NCI-H526 treated with DMSO at 0.1 percent for 48 hours (cell line): ENCODE results near the gene SMG6.

ENCODE experiments used
- DNase-seq: peaks from one replicate; lab custom pipeline; 2025; lab: John Stamatoyannopoulos, UW

The SMG6 gene

GRCh38 chr17:2235265-2235664 is 68.3 kb downstream of the SMG6 start:
- DNase-seq: no peak

GRCh38 chr17:2233441-2233947 is 70.1 kb downstream of the SMG6 start:
- no peak for DNase-seq

- no peak for DNase-seq
Measured at GRCh38 chr17:2232244-2232638, 71.3 kb downstream of the SMG6 start.

- no peak for DNase-seq
Measured at GRCh38 chr17:2230877-2231276, 72.7 kb downstream of the SMG6 start.

- no peak for DNase-seq
Measured at GRCh38 chr17:2227025-2227699, 76.4 kb downstream of the SMG6 start.

- no peak for DNase-seq
Measured at GRCh38 chr17:2223617-2223927, 80.0 kb downstream of the SMG6 start.

- DNase-seq: no peak
Measured at GRCh38 chr17:2222901-2223616, 80.5 kb downstream of the SMG6 start.

- DNase-seq: no peak
Measured at GRCh38 chr17:2222301-2222700, 81.3 kb downstream of the SMG6 start.

GRCh38 chr17:2218426-2218825 is 85.2 kb downstream of the SMG6 start:
- no peak for DNase-seq

GRCh38 chr17:2215616-2216364 is 87.8 kb downstream of the SMG6 start:
- DNase-seq: no peak

GRCh38 chr17:2214929-2215615 is 88.5 kb downstream of the SMG6 start:
- DNase-seq: no peak

GRCh38 chr17:2214047-2214928 is 89.3 kb downstream of the SMG6 start:
- DNase-seq: no peak

- DNase-seq: no peak
Measured at GRCh38 chr17:2213291-2213960, 90.2 kb downstream of the SMG6 start.

GRCh38 chr17:2212400-2212981 is 91.1 kb downstream of the SMG6 start:
- DNase-seq: no peak

- no peak for DNase-seq
Measured at GRCh38 chr17:2211661-2212399, 91.8 kb downstream of the SMG6 start.

- DNase-seq: no peak
Measured at GRCh38 chr17:2210726-2211125, 92.9 kb downstream of the SMG6 start.

GRCh38 chr17:2207815-2208515 is 95.6 kb downstream of the SMG6 start:
- DNase-seq: no peak

GRCh38 chr17:2204393-2204792 is 99.2 kb downstream of the SMG6 start:
- DNase-seq: no peak

GRCh38 chr17:2203818-2204217 is 99.8 kb downstream of the SMG6 start:
- no peak for DNase-seq
